ENCODE measurements around the gene CBLL1.

Gene CBLL1

DNA sequence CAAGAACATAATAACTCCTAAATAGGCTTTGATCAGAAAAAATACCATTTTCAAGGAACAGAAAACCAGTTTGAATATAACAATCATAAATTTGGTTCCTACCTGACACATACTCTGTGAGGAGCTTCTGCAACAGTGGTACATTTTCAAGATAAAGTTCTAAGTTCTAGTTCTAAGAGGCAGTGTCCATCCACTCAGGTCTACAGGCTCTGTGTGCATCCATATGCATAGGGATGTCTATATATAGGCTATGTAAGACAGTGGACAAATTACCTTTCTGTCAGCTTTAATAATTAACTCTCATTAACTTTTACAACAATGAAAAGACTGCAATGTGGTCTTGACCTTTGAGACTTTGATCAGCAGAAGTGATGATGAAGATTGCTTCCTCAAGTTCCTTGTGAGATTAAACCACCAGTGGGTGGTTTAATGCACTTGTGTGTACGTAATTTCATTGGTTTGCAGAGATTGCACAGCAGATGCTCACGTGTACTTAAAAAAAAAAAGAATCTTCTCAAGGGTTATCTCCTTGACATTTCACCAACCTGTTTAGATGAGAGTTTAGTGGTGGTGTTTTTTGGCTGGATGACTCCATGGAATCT is 59.2 kb downstream of the CBLL1 start, which contains the start of gene SLC26A3:
SLC26A3 (minus strand) TSS at position 215 of the 602 bp plus-strand sequence. CDS start 8,714 bp downstream, outside the sequence.
- no peak within 1 kb of the TSS for H3K27ac ChIP-seq
- TF ChIP-seq, protein P1, sequence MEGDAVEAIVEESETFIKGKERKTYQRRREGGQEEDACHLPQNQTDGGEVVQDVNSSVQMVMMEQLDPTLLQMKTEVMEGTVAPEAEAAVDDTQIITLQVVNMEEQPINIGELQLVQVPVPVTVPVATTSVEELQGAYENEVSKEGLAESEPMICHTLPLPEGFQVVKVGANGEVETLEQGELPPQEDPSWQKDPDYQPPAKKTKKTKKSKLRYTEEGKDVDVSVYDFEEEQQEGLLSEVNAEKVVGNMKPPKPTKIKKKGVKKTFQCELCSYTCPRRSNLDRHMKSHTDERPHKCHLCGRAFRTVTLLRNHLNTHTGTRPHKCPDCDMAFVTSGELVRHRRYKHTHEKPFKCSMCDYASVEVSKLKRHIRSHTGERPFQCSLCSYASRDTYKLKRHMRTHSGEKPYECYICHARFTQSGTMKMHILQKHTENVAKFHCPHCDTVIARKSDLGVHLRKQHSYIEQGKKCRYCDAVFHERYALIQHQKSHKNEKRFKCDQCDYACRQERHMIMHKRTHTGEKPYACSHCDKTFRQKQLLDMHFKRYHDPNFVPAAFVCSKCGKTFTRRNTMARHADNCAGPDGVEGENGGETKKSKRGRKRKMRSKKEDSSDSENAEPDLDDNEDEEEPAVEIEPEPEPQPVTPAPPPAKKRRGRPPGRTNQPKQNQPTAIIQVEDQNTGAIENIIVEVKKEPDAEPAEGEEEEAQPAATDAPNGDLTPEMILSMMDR (conservative IDR thresholded peaks at IDR 0.05): no peak

DNA sequence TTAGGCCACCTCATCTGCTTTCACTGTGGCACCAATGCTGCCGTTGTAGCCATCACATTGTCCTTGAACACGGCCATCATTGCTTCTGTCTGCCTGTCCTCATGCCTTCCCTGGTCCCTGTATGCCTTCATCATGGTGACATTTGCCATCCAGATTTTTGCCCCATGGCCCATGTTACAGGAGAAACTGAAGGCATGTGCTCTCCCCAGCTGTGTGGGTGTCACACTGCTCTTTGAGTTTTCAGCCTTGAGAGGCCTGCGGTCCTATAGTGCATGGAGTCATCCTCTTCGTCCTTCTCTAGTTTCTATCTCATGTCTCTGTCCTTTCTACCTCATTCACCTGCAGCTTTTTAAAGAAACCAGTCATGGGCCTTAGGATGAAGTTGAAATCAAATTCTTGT is 65.2 kb downstream of the CBLL1 start:
- H3K27ac ChIP-seq: no peak overlapping the region
- TF ChIP-seq, protein P1 (conservative IDR thresholded peaks at IDR 0.05): no peak

DNA sequence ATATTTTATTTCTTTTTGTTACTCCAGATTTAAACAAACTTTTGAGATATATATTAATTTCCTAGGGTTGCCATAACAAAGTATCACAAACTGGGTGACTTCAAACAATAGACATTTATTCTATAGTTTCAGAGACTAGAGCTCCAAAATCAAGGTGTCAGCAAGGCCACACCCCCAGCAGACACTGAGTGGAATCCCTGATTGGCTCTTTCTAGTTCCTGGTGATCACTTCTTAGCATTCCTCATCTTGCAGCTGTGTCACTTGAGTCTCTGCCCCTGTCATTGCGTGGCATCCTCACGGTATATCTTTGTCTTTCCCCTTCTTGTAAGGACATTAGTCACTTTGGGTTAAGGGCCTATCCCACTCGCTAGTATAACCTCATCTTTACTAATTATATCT is 66.7 kb downstream of the CBLL1 start:
- TF ChIP-seq, protein P1 (conservative IDR thresholded peaks at IDR 0.05): no peak
- H3K27ac ChIP-seq: no peak overlapping the region
